ENCODE measurements around the gene PAK5.

PAK5 gene

GRCh38 chr20:9838378-9839295 is at the start of gene PAK5:
PAK5 (minus strand) TSS chr20:9839076; CDS start chr20:9644328, 194,748 bp downstream.
- DNase-seq: no peak

- no peak for DNase-seq
Observed at GRCh38 chr20:9887706-9888105, 48.8 kb upstream of the PAK5 start.

- DNase-seq: no peak
Observed at GRCh38 chr20:9886227-9886626, 47.4 kb upstream of the PAK5 start.

GRCh38 chr20:9884666-9885065 is 45.8 kb upstream of the PAK5 start:
- no peak for DNase-seq

- no peak for DNase-seq
Observed at GRCh38 chr20:9884061-9884460, 45.2 kb upstream of the PAK5 start.

GRCh38 chr20:9877932-9878495 is 39.1 kb upstream of the PAK5 start:
- DNase-seq: no peak

- no peak for DNase-seq
Observed at GRCh38 chr20:9867196-9867980, 28.5 kb upstream of the PAK5 start.

GRCh38 chr20:9852566-9852965 is 13.7 kb upstream of the PAK5 start:
- no peak for DNase-seq

GRCh38 chr20:9839626-9840025 is 750 bp upstream of the PAK5 start:
- DNase-seq: no peak

- DNase-seq: no peak
Observed at GRCh38 chr20:9838035-9838377, 870 bp downstream of the PAK5 start.

- no peak for DNase-seq
Observed at GRCh38 chr20:9837634-9838033, 1.2 kb downstream of the PAK5 start.

GRCh38 chr20:9835302-9835701 is 3.6 kb downstream of the PAK5 start:
- no peak for DNase-seq

GRCh38 chr20:9831032-9831431 is 7.8 kb downstream of the PAK5 start:
- DNase-seq: no peak

GRCh38 chr20:9829835-9830234 is 9.0 kb downstream of the PAK5 start:
- DNase-seq: no peak

GRCh38 chr20:9817654-9818053 is 21.2 kb downstream of the PAK5 start:
- DNase-seq: no peak

GRCh38 chr20:9815632-9816031 is 23.2 kb downstream of the PAK5 start:
- DNase-seq: no peak

GRCh38 chr20:9810738-9811137 is 28.1 kb downstream of the PAK5 start:
- DNase-seq: no peak

- no peak for DNase-seq
Observed at GRCh38 chr20:9809271-9809670, 29.6 kb downstream of the PAK5 start.

- no peak for DNase-seq
Observed at GRCh38 chr20:9808166-9808565, 30.7 kb downstream of the PAK5 start.

GRCh38 chr20:9807136-9807535 is 31.7 kb downstream of the PAK5 start:
- no peak for DNase-seq

GRCh38 chr20:9800421-9800820 is 38.5 kb downstream of the PAK5 start:
- no peak for DNase-seq

GRCh38 chr20:9794831-9795230 is 44.0 kb downstream of the PAK5 start:
- no peak for DNase-seq

- no peak for DNase-seq
Observed at GRCh38 chr20:9792674-9793073, 46.2 kb downstream of the PAK5 start.

GRCh38 chr20:9789131-9789530 is 49.7 kb downstream of the PAK5 start:
- DNase-seq: no peak
